Measurements from ENCODE around the gene ATP8A1.
A peak's percentile ranks its signal among the peaks of the same experiment; 100 is the strongest.

ATP8A1 gene

DNA sequence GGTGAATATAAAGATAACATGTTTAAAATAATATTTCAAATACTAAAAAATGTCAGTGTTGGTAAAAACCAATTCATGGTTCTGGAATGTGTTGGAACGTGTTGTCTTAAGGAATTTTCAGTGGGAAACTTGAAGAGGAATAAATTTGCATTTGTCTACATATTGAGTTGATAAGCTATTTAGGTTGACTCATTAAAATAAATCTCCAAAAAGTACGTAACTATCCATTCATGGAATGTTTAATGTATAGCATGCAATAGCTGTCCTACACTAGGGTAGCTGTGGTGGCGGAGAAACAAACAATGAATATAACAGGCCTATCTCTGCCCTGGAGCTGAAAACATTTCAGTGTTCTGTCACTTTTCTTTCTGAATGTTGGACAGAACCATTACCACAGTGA is 239.4 kb downstream of the ATP8A1 start:
- DNase-seq (ENCODE audit: low read depth in 2 of 3, low spot score in 1 of 3), result no peak

DNA sequence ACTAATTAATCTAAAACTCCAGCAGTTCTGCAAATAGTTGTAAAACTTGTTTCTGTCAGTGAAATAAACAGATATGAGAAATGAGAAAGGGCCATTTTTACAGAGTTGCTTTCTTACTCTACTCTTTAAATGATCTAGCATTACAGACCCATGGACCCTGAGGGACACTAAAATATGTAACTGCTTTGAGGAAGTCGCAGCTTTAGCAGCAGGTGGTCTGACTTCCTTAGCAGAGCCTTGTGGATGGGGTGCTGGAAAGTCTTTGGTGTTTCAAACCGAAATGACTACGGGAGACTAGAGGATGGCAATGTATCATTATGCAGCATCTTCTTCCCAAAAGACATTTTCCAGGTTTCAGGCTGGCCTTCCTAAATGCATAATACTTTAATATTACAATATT is 240.9 kb downstream of the ATP8A1 start:
- DNase-seq (ENCODE audit: low read depth in 2 of 3, low spot score in 1 of 3), result no peak

DNA sequence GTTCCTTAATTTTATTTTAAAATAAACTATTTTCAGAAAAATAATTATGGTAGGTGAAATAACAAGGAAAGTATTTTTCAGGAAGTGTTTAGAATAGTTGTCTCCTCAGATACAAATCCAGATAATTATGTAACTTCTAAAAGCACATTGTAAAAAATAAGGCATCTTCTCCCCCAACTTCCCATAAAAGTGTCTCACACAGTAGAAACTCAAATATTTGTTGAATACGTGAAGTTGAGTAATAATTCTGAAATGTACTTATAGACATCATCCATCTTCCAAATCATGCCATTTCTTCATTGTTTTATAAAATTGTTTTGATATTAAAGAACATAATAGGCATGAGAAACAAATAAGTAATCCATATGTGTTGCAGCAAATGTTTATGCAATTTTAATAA is 241.6 kb downstream of the ATP8A1 start:
- DNase-seq (ENCODE audit: low read depth in 2 of 3, low spot score in 1 of 3), result no peak

DNA sequence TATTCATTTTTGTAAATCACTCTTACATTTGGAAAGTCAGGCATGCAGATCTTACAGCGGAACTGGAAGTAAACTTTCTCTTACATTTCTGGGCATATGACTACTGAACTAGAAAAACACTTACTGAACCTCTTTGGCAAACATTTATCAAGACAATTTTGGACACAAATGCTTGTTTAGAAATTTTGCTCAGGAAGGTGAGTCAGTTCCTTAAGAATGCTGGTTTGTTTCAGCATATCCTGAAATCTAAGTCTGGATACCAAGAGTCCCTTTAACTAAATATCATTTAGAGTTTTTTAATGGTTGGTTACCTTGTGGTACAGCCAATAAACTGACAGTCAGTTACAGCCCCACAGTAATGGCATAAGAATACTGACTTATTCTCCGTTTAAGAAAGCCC is 244.7 kb downstream of the ATP8A1 start:
- no peak for DNase-seq (ENCODE audit: low read depth in 2 of 3, low spot score in 1 of 3)

DNA sequence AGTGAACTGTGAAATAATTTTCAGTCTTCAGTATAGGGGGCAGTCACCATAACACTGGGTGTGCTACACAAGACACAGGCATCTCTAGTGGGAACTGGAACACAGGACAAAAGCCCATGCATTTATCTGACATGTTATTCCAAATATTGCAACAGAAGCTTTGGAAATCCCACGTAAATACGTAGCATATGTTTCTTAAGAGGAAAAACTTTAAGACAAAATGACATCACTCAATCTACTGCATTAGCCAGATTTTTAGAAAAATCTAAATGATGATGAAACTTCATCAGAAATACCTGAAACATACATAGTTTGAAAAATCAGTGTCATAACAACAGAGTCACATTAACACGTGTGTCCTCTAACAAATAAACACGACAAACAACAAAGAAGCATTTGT is 245.1 kb downstream of the ATP8A1 start:
- DNase-seq (ENCODE audit: low read depth in 2 of 3, low spot score in 1 of 3), result no peak

DNA sequence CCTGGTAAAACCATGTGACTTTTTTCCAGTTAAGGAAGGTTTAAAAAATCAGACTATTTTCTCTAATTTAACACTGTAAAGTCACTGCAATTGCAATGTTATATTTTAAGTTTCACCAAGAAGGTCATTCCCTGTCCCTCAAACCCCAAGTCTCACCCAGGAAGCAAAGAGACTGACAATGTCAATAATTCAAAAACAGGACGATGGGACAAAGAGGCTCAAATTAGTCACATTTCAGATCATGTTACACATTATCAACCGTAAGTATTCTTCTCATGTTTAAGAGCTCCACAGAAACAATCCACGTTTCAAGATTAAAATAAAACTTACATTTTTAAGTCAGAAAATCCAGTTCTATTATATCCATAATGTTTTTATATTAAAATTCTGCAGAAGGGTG is 246.5 kb downstream of the ATP8A1 start:
- DNase-seq (ENCODE audit: low read depth in 2 of 3, low spot score in 1 of 3), result no peak

DNA sequence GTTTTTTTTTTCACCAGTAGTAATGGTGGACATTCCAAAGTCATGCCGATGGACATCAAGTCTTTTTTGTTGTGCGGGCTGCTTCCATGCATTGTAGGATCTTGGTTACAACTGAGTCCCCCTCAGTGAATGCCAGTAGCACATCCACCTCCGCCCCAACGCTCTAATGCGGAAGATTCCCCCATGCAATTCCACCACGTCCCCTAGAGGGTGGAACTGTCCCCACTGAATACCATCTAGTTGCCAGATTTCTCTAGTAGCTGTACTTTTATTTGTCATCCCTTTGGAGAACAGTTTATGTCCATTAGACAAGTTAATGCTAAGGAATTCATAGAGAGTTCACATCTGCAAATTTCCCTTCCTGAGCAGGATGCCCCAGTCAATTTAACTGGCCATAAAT is 252.9 kb downstream of the ATP8A1 start:
- DNase-seq (ENCODE audit: low read depth in 2 of 3, low spot score in 1 of 3), result no peak

DNA sequence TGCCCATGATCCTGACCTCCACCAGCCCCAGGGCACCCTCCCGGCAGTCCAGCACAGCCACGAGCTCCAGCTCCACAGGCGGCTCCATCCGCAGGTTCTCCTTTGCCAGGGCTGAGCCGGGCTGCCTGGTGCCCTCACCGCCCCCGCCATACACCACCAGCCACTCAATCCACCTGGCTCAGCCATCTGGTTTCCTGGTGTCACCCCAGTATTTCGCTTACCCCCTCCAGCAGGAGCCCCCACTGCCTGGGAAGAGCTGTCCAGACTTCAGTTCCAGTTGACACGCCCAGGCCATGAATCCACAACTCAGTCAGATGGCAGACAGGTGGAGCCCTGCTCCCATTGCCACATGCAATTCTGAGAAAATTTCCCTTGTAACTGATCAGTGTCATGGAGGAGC is 255.7 kb downstream of the ATP8A1 start:
- DNase-seq (ENCODE audit: low read depth in 2 of 3, low spot score in 1 of 3), result no peak

DNA sequence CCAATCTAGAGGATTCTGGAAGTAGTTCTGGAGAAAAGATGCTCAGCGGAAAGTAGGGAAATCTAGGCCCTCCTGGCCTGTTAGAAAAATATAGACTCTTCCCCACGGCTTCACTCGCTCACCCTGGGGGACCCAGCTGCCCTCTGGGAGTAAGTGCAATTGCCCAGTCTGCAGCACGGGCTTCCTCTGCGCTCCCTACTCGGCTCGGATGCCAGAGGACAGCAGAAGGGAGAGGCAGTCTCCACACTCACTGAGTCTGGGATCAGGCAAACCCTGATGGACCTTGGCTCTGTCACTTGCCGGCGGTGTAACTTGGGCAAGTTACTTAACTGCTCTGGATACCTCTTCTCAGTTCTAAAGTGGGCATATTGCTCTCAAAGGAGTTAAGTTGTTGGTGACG is 257.5 kb downstream of the ATP8A1 start:
- no peak for DNase-seq (ENCODE audit: low read depth in 2 of 3, low spot score in 1 of 3)

DNA sequence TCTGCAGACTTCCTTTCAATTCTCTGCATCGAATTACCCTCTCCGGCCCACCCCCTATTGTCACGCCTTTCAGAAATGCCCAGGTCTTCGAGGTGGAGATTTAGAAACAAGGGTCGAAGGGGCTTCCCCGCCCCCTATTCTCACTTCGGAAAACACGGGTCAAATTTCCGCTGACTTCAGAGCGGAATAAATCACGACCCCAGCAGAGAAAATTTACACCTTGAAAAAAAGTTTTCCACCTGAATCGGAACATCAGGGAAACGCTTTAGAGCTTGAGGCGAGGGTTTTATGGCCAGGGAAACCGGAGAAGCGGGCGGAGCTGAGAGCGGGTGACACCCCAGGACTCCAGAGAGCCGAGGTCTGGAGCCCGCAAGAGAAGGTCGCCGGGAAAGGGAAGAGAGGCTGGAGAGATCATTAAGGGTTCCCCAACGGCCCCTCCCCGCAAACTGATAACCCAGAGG is 258.0 kb downstream of the ATP8A1 start:
- DNase-seq (ENCODE audit: low read depth in 2 of 3, low spot score in 1 of 3), result no peak

DNA sequence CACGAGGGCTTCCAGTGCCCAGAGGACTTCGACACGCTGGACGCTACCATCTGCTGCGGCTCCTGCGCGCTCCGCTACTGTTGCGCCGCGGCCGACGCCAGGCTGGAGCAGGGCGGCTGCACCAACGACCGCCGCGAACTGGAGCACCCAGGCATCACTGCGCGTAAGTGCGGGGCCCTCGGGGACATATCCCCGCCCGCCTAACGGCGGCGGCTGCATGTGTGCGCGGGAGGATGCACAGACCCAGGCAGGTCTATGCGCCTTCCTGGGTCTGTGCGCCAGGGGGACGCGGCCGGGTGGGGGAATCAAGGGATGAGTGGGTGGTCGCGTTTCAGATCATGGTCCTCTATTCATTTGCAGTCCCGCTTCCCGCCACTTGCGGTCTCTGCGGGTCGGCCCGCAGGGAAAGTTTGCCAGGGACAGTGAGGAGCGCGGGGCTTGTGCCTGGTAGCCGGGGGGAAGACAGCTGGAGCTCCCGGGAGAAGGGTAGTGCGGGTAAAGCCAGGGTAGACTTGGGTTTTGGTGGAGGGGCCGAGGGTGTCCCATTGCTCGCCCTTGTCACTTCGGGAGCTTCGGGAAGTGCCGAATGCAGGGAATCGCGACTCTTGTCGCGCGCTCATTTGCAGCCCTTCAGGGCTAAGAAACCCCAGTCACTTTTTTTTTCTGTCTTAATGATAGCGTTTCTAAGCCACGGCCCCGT is 258.6 kb downstream of the ATP8A1 start:
- no peak for DNase-seq (ENCODE audit: low read depth in 2 of 3, low spot score in 1 of 3)

DNA sequence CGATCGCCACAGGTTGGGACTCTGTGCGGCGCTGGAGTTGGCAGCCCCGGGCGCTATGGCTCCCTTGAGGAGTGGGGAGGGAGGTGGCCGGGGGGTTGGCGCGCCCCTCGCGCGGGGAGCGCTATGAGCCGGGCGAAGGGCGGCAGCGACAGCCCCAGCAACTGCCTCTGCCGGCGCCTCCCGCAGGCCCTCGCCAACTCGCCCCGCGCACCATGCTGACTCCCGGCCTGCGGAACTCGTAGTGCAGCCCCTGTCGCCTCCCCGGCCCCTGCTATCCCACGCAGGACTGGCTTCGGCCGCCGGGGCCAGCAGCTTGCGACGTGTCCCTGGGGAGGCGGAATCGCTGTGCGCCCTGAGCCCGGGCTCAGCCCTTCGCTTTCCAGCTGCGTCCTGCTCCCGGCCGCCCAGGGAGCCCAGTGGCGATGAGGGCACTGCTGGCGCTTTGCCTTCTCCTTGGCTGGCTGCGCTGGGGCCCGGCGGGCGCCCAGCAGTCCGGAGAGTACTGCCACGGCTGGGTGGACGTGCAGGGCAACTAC is 259.2 kb downstream of the ATP8A1 start:
- DNase-seq (ENCODE audit: low read depth in 2 of 3, low spot score in 1 of 3), result no peak

DNA sequence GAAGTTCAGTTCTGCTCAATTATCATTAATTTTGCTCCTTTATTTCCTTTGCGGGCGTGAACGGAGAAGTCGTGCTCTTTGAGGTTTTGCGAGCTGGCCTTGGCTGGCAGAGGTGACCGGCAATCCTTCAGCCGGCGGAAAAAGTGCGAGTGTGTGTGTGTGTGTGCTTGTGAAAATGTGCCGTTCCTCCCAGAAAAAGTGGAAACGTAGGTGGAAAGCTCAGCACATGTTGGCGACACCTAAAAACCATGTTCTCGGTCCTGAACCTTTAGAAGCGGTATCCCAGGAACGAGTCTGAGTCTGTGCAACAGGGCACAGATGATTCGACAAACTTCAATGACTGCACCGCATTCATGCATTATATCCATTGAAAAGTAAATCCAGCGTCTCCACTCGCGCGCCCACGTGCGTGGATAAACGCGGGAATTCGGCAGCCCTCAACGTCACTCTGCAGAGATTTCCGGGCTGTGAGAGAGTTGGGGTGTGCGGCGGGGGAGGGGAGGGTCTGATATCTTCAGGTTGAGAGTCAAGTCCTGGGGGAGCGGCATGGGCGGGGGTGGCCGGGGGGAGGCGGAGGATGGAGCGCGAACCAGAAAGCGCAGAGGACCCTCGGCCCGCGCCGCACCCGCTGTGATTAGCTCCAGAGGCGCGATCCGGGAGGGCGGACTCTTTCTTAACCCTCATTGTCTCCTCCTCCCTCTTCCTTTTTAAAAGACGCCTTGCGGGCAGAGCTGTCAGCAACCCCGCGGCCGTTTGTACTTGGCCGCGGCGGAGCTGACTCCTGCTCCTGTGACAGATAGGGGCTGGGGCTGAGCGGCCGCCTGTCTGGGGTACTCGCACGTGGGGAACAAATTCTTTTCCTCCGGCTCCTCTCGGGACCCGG is 259.9 kb downstream of the ATP8A1 start, which contains the start of gene SHISA3:
SHISA3 (plus strand) TSS at position 737 of the 883 bp plus-strand sequence. CDS start 569 bp downstream, outside the sequence.
- peak in 1 of 3 donors; percentile 20 for DNase-seq (ENCODE audit: low read depth in 2 of 3, low spot score in 1 of 3)

DNA sequence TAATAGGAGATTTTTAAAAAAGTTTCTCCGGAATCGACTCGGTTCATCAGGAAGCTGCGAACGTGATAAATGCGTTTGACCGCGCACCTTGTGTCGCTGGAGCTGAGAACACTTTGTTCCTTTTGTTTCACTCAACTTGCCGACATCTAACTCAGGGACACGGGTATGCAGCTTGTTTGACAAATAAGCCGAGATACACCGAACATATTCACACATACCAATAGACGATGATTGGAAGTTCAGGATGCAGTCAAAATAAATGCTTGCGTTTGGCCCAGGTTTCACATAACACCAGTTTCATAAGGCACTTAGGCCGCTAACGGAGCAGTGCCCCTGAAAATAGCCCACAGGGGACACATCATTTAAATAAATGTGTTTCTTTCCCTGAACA is 260.5 kb downstream of the ATP8A1 start:
- no peak for DNase-seq (ENCODE audit: low read depth in 2 of 3, low spot score in 1 of 3)

DNA sequence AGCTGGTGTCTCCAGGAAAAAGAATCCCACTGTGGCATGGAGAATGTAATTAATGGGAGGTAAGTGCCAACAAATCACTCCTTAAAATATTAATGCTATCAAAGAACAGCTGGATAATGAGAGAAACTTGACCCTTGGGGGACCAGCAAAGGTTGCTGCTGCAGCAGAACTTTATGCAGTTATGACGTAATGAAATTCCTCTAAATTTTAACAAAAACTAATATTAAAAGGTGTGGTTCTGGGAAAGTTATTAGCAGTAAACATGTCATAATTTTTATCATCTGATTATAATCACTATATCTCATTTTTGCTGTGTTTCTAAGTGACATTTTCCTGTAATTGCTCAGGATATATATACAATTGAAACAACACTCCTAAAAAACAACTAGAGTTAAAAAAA is 261.3 kb downstream of the ATP8A1 start:
- no peak for DNase-seq (ENCODE audit: low read depth in 2 of 3, low spot score in 1 of 3)

DNA sequence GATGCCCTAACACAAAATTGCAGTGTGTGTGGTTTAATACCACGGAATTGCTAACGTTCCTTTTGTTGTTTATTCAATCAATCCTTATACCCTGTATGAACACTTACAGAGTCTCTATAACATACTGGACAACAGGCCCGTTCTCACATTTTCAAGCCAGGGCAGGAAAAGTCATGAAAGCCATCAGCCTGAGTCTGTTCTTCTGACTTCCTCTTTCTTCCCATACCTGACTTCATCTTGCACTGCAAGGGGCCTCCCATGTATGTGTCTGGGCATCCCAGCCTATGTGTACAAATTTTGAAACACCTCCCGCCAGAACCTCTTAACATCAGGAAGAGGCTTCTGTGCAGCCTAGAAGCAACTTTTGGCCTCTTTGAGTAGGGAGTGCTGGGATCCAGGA is 264.5 kb downstream of the ATP8A1 start:
- DNase-seq (ENCODE audit: low read depth in 2 of 3, low spot score in 1 of 3), result no peak

DNA sequence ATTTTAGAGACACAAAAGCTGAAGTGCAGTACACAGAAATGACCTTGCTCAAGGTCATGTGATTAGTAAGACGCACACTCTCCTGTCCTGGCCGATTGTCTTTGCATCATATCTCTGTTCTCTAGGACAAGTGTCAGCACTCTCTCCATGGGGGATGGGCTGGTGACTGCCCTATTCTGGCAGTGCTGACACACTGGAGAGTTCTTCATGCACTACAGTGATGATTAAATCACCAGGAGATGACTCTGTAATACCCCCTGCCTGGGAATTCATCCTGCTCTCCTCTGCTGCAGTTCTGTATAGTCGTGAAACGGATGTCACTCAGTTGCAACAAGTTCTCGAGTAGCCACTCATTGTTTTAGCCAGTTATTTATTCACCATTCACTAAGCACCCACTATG is 264.9 kb downstream of the ATP8A1 start:
- no peak for DNase-seq (ENCODE audit: low read depth in 2 of 3, low spot score in 1 of 3)

DNA sequence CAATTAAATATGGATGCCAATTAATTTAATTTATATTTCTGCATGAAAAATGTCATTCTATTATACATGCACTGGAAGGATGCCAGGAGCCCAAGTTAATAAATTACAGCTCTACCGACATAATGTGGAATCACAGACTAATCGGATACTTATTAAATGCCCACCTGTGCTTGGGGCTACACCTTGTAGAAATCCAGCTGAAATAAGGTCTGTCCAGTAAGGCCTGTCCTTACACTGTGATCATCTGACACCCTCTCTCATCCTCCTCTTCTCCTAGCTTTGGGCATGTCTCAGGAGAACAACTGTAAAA is 265.6 kb downstream of the ATP8A1 start:
- DNase-seq (ENCODE audit: low read depth in 2 of 3, low spot score in 1 of 3), result no peak

DNA sequence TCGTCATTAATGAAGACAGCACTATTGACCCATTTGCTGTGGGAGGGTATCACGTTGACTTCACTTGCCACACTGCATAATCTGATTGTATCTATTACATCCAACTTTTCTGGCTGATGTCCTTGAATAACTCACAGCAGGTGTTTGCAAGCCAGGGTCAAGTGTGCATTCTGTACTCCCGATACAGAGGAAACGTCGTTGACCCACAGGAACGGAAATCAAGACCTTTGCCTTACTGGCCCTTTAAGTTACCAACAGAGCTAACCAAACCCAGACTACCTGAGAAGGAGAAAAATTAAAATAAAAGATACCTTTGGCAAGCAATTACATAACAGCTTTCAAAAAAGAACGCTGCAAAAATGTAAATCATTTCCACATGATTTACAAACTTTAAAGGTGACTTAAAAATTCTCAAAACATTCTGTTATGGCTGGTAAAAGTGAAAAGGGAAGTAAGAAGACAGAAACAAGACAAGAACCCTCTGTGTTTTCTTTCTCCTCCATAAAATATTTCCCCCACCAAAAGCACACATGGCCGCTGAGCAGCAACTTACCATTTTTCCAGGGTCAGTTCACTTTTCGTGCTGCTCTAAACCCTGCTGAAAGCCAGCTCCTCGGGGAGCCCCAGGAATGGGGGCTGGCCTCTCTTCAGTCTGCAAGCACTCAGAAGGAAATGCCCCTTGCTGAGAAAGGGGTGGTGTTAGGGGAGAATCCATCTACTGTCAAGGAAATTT is 266.1 kb downstream of the ATP8A1 start:
- DNase-seq (ENCODE audit: low read depth in 2 of 3, low spot score in 1 of 3), result no peak

DNA sequence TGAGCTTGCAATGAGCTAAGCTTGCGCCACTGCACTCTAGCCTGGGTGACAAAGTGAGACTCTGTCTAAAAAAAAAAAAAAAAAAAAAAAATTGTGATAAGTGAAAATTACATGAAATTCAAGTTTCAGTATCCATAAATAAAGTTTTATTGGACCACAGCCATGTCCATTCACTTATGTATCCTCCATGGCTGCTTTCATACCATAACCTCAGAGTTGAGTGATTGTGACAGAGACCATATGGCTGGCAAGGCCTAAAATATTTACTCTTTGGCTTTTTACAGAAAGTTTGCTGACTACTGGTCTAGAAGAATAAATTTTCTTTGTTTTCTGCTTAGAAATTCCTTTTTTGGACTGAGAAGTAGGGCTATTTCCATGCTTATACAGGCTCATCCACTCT is 271.4 kb downstream of the ATP8A1 start:
- no peak for DNase-seq (ENCODE audit: low read depth in 2 of 3, low spot score in 1 of 3)

DNA sequence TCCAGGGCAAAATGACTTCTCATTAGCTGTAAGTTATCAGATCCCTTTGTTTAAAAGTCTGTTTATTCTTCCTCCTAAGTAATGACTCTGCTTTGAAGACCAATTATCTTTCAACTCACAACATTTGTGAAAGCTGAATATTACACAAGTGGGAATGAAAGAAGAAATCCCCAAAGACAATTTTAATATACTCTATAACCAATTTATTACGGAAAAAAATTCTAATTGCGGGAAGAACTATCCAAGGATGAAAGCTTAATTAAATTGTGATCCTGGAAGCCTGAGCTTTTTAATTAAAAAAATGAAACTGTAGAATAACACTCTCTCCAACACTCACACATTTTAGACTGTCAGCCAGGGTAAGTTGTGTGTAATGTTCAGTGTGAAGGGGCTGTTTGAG is 275.2 kb downstream of the ATP8A1 start:
- DNase-seq (ENCODE audit: low read depth in 2 of 3, low spot score in 1 of 3), result no peak

DNA sequence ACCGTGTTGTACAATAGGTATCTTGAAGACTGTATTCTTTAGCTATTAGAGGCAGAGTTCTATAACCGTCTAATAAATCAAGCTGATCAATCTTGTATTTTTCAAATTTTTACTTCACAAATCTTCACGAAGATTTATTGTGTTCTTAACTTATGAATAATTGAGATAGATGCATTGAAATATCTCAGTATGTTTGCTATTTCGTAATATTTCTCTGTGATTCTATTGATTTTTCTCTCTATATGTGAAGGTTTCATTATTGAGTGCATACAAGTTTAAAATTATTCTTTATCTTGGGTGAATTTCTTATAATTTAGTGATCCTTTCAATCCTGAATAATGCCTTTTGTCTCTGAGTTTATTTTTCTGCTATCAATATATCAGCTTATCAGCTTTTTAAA is 279.4 kb downstream of the ATP8A1 start:
- DNase-seq (ENCODE audit: low read depth in 2 of 3, low spot score in 1 of 3), result no peak

All from stimulated activated CD4-positive, alpha-beta T cell treated with anti-CD3 and anti-CD28 coated beads, Interleukin-12 subunit alpha, Interleukin-12 subunit beta, amount 100 ng/mL, for 48 hours (primary cell).